GM12891 (cell line): ENCODE results near the gene IP6K3.

Experiments used
- POLR2A ChIP-seq: IDR thresholded peaks from 2 replicates; pipeline ENCODE4 v1.6.1; 2011; ENCODE audit warnings: low read depth, low read length, control low read depth
- POLR2AphosphoS5 ChIP-seq: IDR thresholded peaks from 2 replicates; pipeline ENCODE4 v1.6.1; 2011; ENCODE audit warnings: low read depth, low read length, control low read depth

DNA sequence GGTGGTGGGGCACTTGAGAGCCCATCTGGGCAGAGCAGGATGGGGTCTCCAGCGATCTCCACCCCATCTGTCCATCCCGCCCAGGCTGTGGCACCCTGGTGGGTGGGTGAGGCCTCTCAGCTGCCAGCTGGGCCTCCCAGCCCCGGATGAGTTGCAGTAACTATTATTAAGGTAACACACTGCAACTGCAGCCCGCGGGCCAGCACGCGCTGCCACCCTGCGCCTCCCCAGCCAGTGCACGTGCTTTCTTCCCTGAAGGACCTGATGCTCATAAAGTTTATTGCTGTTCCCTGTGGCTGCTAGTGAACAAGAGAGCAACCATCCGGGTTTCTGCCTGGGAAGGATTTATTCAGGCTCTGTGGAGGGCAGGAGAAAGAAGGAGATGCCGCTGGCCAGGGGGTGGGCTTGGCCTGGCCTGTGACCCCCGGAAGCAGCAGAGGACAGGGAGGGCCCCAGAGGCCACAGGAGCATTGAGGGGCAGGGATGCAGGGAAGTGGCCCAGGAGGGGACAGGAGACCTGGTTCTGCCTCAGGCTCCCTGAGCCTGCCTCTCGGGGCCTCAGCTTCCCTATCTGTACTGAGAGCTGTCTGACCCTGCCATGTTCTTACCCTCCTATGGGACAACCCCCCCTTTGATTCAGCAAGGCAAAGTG lies 1.7 kb downstream of the IP6K3 start:
- TF ChIP-seq POLR2A: no peak
- TF ChIP-seq POLR2AphosphoS5: no peak
